Keratinocyte (primary cell): Measurements from ENCODE around the gene AAR2. TPM values are rescaled to one million over a fixed set of nuclear protein-coding genes. Genes with fewer than 3 reads are reported as not detected.

Source experiments
- DNase-seq: peaks from one replicate; pipeline ENCODE4 v3.0.0-alpha.2; 2011; ENCODE audit warnings: low read depth, missing footprints, low spot score
- FAIRE-seq: peaks from 2 replicates; lab custom pipeline; 2011; peaks lifted over from hg19 to GRCh38; lab: Jason Lieb, UNC
- H2AFZ ChIP-seq: 2 replicates; pipeline ENCODE4 v1.6.0; 2012; ENCODE audit warnings: low read length, control low read depth, inconsistent platforms; ENCODE audit not compliant: control insufficient read depth
- H3K27ac ChIP-seq: 2 replicates; pipeline ENCODE4 v1.5.1; 2011; ENCODE audit warnings: low read length; ENCODE audit not compliant: control insufficient read depth, insufficient read depth
- H3K27me3 ChIP-seq: 3 replicates; pipeline ENCODE4 v1.6.0; 2011; ENCODE audit warnings: low read length; ENCODE audit not compliant: control insufficient read depth, insufficient read depth; ENCODE audit errors: extremely low read depth
- H3K36me3 ChIP-seq, 2 experiments: 2 replicates in 1 of 2; 3 replicates in 1 of 2; pipeline ENCODE4 v1.5.1; 2011; ENCODE audit warnings: low read length in 2 of 2, mild to moderate bottlenecking in 1 of 2; ENCODE audit not compliant: control insufficient read depth in 2 of 2, insufficient read depth in 2 of 2; ENCODE audit errors: extremely low read depth in 1 of 2
- H3K4me1 ChIP-seq: 3 replicates; pipeline ENCODE4 v1.5.1; 2011; ENCODE audit warnings: low read length; ENCODE audit not compliant: control insufficient read depth, insufficient read depth; ENCODE audit errors: extremely low read depth
- H3K4me2 ChIP-seq: 3 replicates; pipeline ENCODE4 v1.6.0; 2011; ENCODE audit warnings: low read depth, low read length; ENCODE audit not compliant: control insufficient read depth, insufficient read depth; ENCODE audit errors: extremely low read depth
- H3K4me3 ChIP-seq, 3 experiments: fragments of 200-600 bp in 1 of 3; sonication (generic) in 1 of 3; 2 replicates in 2 of 3; 3 replicates in 1 of 3; pipeline ENCODE4 v1.5.1; 2011 to 2016; ENCODE audit warnings: low read length in 3 of 3, mild to moderate bottlenecking in 3 of 3, control low read depth in 2 of 3, inconsistent platforms in 1 of 3, low read depth in 1 of 3, mixed read lengths in 1 of 3, mixed run types in 1 of 3, moderate library complexity in 1 of 3; ENCODE audit not compliant: control insufficient read depth in 2 of 3, insufficient read depth in 2 of 3; ENCODE audit errors: extremely low read depth in 1 of 3
- H3K79me2 ChIP-seq: 2 replicates; pipeline ENCODE4 v1.6.0; 2012; ENCODE audit warnings: low read length; ENCODE audit not compliant: control insufficient read depth, insufficient read depth
- H3K9ac ChIP-seq: 3 replicates; pipeline ENCODE4 v1.6.0; 2011; ENCODE audit warnings: low read length; ENCODE audit not compliant: control insufficient read depth, insufficient read depth; ENCODE audit errors: extremely low read depth
- H3K9me1 ChIP-seq: 3 replicates; pipeline ENCODE4 v1.6.0; 2011; ENCODE audit warnings: low read length; ENCODE audit not compliant: control insufficient read depth, insufficient read depth; ENCODE audit errors: extremely low read depth
- H3K9me3 ChIP-seq: 2 replicates; pipeline ENCODE4 v1.5.1; 2012; ENCODE audit warnings: low read depth, low read length; ENCODE audit not compliant: control insufficient read depth
- H4K20me1 ChIP-seq: 3 replicates; pipeline ENCODE4 v1.6.0; 2011; ENCODE audit warnings: low read length; ENCODE audit not compliant: control insufficient read depth, insufficient read depth; ENCODE audit errors: extremely low read depth
- CTCF ChIP-seq, 3 experiments: IDR thresholded peaks in 1 of 3; conservative IDR thresholded peaks in 1 of 3; optimal IDR thresholded peaks in 1 of 3; 2 replicates in 2 of 3; 3 replicates in 1 of 3; pipeline versions ENCODE3 to v1.5.1; 2011; ENCODE audit warnings: low read length in 3 of 3, mild to moderate bottlenecking in 3 of 3, moderate library complexity in 2 of 3, control low read depth in 1 of 3, inconsistent platforms in 1 of 3; ENCODE audit not compliant: insufficient read depth in 2 of 3; ENCODE audit errors: extremely low read depth in 1 of 3
- EZH2 ChIP-seq: IDR thresholded peaks from one replicate; pipeline ENCODE4 v1.6.1; 2012; ENCODE audit warnings: inconsistent platforms, mild to moderate bottlenecking, low read length, moderate library complexity
- dilution Hi-C: fragments of 300-500 bp; cut with MboI; formaldehyde crosslinking; loops from one replicate; pipeline ENCODE4 v1.7.0; 2020; ENCODE audit warnings: low sequenced_read_pairs; ENCODE audit not compliant: extremely low pct_ligation_motif_present
- polyA plus RNA-seq, 5 experiments: library from polyadenylated mRNA; depleted of rRNA in 3 of 5; stranded (reverse) in 3 of 5; stranded (forward) in 1 of 5; unstranded in 1 of 5; fragments of >200 nt; gene quantifications; 1 replicate in 1 of 5; 2 replicates in 3 of 5; 3 replicates in 1 of 5; pipeline versions ENCODE4 v1.2.1 to v1.2.3, GENCODE V29; 2011 to 2012; ENCODE audit warnings: missing spikeins in 2 of 5, low read depth in 1 of 5, low replicate concordance in 1 of 5

AAR2 gene
- polyA plus RNA-seq, 1 donor (not counting 4 experiments of a cell fraction or from before 2014, with no cell fraction given), result 20.1 TPM

- H3K4me1 ChIP-seq, result no peaks in the 10 kb centered on the region
- H3K27me3 ChIP-seq, result peaks cover 27% of the 10 kb centered on the region
- no peaks in the 10 kb centered on the region for H3K79me2 ChIP-seq
- H3K36me3 ChIP-seq, result no peaks in the 10 kb centered on the region
- H3K4me2 ChIP-seq, result no peak overlapping the region
- peak; percentile 84 for FAIRE-seq
- H3K9me1 ChIP-seq, result no peaks in the 10 kb centered on the region
- H3K9ac ChIP-seq, result no peak overlapping the region
- H2AFZ ChIP-seq, result no peak overlapping the region
- H3K9me3 ChIP-seq, result no peaks in the 10 kb centered on the region
- H3K4me3 ChIP-seq, result no peak overlapping the region
- TF ChIP-seq EZH2, result no peak
- TF ChIP-seq CTCF (optimal IDR thresholded peaks at IDR 0.05 in 1 of 3, IDR thresholded peaks at IDR 0.05 in 1 of 3, conservative IDR thresholded peaks at IDR 0.05 in 1 of 3; ENCODE audit: extremely low read depth in 1 of 3, insufficient read depth in 2 of 3, low read length in 3 of 3), result peak; percentile 90 to 96 (median 95)
- dilution Hi-C loops, result no loop called here
- H4K20me1 ChIP-seq, result no peaks in the 10 kb centered on the region
- peak; percentile 41 for DNase-seq
- no peak overlapping the region for H3K27ac ChIP-seq
These were observed 36.7 kb upstream of the AAR2 start for GRCh38 chr20:36199345-36200257.

- no peak for TF ChIP-seq EZH2
- TF ChIP-seq CTCF (optimal IDR thresholded peaks at IDR 0.05 in 1 of 3, IDR thresholded peaks at IDR 0.05 in 1 of 3, conservative IDR thresholded peaks at IDR 0.05 in 1 of 3; ENCODE audit: extremely low read depth in 1 of 3, insufficient read depth in 2 of 3, low read length in 3 of 3), result no peak
- H3K36me3 ChIP-seq, result no peaks in the 10 kb centered on the region
- no peak overlapping the region for H2AFZ ChIP-seq
- FAIRE-seq (no peak), DNase-seq (no peak)
- peaks cover 27% of the 10 kb centered on the region for H3K27me3 ChIP-seq
- H3K9me3 ChIP-seq, result no peaks in the 10 kb centered on the region
- no peak overlapping the region for H3K4me3 ChIP-seq
- H3K9me1 ChIP-seq, result no peaks in the 10 kb centered on the region
- H3K4me1 ChIP-seq, result no peaks in the 10 kb centered on the region
- H4K20me1 ChIP-seq, result no peaks in the 10 kb centered on the region
- H3K4me2 ChIP-seq, result no peak overlapping the region
- H3K79me2 ChIP-seq, result no peaks in the 10 kb centered on the region
- H3K9ac ChIP-seq, result no peak overlapping the region
- no peak overlapping the region for H3K27ac ChIP-seq
- dilution Hi-C loops, result no loop called here
These were observed 35.8 kb upstream of the AAR2 start for GRCh38 chr20:36200451-36200850.
